ENCODE results near the gene PRADC1.
A peak's percentile ranks its signal among the peaks of the same experiment; 100 is the strongest.
"Not testable (repeated sequence)": the region's sequence is repeated elsewhere in the genome, so short reads cannot be mapped to it uniquely, and the experiment has no call there.

PRADC1 gene

DNA sequence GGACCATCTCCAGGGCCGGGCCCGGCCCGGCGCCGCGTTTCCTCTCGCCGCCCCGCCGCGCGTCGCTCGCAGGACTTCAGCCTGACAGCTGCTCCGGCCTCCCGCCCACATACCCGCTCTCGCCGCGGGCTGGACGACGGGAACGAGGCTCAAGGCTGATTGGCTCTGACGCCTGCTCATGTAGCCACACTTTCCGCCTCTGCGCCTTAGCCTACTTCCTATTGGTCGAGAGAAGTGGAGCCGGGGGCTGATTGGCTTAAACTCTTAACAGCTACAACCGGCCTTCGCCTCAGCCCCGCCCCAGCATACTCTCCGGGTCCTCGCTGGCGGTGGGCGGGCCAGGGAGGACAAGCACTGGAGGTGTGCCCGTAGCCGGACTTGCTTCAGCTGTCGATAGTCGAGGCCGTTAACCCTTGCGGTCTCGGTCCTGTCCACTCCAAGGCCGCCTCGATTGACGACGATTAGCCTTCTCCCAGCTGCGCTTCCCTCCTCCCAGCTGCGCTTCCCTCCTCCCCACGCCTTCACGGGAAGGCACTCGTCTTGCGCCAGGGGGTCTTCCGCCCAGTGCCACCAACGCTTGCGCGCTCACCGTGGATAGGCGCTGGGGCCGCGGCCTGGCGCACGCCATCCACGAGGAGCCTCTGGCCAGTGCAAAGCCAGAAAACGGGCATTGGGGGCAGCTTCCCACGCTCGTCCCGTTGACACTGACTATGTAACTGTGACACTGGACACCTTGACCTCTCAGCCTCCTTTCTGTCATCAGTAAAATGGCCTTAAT, at the start of gene PRADC1:
Gene PRADC1 (minus strand): TSS at position 86 of the 778 bp plus-strand sequence. CDS start 79 bp downstream, at position 7.
- peak; percentile 100 for DNase-seq

DNA sequence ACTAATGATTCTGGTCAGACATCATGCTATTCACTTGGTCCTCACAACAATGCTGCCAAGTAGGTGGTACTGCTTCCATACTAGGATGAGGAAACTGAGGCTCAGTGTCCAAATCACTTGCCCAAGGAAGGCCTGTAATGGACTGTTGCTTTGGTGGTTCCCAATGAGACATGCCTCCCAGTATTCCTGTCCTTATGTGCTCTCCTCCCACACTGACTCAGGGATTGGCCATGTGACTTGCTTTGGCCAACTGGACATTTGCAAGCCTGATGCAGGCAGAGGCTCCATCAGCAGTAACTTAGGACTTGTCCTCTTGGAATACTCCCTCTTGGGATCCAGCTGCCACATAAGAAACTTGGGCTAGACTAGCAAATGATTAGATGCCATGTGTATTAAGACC, 48.2 kb upstream of the PRADC1 start:
- no peak for DNase-seq

DNA sequence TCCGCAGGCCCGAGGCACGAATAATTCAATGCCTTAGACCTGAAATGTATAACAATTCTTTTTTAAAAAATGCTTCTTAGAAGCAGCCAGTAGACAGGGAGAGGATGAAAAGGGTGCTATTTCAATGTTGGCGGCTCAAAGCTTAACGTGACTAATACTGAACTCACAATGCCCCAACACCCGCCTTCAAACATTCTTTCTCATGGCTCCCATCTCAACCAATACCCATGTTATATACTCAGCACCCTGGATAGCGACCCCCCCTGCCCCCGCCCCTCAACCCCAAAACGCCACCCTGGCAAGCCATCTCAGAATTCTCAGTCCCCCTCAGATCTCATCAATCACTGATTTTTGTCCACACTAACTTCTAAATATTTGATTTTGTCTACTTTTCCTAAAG, 46.8 kb upstream of the PRADC1 start:
- DNase-seq = no peak

DNA sequence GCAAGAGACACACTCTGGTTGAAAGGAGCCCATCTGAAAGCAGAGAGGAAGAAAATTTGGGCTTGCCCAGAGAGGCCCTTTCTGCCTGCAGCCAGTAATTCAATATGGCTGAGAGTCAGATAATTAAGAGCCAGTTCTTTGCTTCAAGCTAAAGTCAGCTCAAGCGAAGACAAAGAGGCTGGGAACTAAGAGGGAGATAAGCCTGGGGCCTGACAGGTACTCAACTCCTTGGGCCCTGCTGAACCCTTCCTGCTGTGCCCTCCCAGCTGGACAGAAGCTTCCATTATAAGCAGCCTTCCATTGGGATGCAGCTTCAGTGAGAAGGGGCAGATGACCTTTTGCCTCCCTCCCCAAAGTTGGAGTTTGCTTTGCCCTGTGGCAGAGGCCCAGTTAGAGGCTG, 39.2 kb upstream of the PRADC1 start:
- no peak for DNase-seq

DNA sequence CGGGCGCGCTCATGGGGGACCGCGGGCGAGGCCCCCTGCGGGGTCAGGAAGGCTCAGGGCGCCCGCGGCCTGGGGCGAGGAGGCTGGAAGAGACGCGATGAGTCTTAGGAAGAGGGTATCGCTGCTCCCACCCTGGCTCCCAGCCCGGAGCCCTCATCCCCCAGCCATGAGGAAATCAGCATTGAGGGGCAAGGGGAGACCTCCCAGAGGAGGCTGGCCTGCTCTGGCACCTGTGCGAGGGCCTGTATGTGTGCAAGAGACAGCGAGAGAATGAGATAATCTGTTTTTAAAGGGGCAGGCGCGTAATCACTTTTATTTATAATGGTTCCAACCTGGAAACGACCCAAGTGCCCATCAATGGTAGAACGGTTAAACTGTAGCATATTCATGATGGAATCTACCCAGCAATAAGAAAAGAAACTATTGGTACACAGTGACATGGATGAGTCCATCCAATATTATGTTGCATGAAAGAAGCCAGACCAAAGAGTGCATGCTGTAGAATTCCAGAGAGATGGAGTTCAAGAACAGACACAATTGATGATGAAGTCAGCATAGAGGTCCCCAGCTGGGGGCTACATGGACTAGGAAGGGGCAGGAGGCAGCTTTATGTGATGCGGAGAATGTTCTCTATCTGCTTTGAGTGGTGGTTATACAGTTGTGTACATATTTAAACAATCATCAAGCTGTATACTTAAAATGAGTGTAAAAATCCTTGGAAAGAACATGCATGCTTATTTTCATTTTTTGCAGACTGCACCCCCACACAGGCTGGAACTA, 36.8 kb upstream of the PRADC1 start:
- no peak for DNase-seq

DNA sequence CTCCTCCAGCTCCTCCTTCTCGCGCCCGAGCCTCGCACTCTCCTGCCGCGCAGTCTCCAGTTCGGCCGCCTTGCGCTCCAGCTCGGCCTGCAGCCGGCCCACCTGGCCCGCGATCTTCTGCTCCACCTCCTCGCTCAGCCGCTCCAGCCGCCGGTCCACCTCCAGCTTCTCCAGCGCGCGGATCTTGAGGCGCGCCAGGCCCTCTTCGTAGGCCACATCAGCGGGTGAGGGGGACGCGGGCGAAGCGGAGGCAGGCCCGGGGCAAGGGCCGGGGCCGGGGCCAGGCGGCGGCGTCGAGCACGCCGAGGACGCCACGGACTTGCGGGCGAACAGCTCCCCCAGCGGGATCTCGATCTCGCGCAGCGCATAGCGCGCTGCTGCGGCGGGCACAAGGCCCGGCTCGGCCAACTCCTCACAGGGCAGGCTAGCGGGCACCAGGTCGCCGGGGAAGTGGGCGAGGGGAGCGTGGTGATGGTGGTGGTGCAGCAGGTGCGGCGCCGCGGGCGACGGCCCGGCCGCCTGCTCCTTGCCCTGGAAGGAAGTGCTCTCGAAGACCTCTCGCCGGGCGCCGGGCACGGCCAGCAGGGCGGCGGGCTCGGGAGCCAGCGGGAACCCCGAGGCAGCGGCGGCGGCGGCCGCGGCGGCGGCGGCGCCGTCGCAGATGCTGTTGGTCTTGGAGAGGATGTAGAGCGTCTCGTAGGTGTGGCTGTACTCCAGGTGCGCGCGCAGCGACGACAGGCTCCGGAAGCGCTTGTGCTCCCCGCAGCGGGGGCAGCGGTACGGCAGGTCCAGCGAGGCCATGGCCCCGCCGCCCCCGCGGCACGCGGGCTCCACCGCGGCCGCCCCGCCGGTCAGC, 36.0 kb upstream of the PRADC1 start:
- peak; percentile 65 for DNase-seq

DNA sequence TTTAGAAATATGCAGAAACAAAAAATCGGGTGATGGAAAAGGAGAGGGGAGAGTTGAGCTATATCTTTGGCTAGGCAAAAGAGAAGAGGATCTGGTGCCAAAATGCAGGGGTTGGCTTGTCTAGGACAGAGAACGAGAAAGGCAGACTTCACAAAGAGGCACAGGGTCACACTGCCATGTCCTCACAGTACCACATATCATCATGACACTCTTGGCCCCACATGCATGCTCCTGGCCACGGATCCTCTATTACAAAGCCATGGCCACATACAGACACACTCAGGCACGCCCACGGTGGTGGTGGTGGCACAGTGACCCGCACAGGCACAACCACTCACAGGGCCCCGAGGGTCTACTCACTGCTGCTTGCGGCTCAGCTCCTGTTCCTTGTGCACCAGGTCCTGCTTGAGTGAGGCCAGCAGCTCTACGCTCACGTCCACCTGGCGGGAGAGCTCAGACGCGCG, 35.4 kb upstream of the PRADC1 start:
- no peak for DNase-seq

DNA sequence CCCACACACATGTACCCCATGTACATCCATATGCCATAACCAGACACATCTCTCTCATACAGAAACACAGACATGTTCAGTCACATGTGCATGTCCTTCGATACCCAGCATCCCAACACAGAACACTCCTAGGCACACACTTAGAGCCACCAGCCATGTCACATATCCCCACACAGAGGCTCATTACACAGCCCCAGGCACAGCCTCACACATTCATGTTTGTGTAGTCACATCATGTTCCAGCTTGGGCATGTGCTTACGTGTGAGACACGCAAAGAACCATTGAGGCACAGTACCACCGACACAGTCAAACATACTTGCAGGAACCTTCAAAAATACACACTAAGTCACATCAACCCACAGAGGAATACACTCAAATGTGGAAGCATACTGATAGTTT, 34.0 kb upstream of the PRADC1 start:
- DNase-seq = no peak

DNA sequence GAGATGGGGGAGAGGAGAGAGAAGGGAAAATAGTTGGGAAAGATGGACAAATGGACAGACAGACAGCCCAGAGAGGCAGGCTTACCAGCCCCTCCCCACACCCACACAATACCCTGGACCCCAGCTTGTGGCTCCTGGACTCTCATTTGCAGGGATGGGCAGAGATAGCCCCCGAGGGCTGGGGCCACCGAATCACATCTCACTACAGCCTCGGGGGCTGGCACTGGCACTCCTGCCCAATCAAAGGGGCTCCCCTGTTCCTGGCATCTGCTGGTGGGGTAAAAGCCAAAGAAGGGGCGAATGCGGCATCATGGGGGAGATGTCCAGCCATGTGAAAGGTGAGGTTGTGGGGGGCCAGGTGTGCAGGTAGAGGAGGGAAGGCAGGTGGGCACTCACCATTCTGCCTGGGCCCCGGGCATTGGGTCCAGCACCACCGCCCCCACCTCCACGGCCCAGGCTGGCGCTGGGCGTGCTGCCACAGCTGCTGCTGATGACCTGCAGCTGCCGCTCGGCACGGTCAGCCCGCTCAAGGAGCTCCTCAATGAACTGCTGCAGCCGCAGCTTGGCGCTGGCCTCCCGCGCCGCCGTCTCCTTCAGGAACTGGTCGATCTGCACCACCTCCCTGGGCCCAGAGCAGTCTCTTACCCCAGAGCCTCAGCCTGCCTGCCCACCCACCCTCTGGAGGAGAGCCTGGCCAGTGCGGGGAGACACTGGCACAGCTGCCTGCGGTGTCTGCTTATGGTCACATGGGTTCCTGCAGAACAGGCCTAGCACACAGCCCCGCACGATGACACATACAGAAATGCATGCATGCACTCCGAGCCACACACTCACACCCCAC, 33.2 kb upstream of the PRADC1 start:
- no peak for DNase-seq

DNA sequence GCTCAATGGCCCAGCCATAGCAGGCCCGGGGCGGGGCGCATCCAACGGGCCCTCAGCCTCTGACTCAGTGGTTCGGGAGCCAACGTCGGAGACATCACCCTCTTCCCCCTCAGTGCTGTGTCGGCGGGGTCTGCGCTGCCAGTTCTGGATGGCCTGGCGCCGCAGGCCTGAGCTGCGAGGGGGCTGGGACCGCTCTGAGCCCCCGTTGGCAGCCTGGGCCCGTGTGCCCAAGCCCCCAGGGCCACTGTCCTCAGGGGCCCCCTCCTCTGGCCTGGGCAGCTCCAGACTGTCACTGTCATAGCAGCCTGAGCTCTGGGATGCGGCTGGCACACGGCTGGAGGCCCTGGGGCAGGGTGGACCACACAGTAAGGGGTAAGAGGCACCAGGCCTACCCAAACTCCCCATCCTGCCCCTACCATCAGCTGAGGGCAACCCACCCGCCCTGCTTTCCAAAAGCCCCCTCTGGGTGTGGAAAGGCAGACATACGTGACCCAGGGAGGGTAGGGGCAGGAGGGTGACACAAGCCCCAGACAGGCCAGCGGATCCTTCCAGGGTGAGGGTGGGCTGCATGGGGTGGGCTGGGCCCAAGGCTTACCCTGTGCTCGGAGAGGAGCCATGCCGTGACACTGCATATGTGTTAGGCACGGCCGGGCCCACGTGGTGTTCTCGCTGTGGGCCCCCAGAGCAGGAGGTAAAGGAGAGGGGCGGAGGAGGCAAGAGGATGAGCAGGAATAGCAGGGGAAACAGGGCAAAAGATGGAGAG, 32.4 kb upstream of the PRADC1 start:
- no peak for DNase-seq

DNA sequence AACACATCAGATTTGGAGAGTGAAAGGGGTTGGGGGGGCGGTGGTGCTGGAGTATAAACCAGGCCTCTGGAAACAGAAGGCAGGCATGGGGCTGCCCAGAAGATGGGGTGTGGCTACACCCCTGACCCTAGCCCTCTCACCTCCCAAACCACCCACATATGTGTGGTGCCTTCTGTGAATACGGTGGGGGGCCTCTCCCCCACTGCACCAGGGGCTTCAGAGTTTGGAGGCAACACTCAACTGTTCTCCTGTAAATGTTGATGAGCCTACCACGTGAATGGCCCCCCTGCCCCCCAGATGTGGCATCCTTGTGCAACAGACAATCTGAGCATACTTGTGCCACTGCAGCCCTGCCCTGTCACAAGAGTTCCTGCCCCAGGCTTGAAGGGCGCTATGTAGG, 31.7 kb upstream of the PRADC1 start:
- DNase-seq = no peak

DNA sequence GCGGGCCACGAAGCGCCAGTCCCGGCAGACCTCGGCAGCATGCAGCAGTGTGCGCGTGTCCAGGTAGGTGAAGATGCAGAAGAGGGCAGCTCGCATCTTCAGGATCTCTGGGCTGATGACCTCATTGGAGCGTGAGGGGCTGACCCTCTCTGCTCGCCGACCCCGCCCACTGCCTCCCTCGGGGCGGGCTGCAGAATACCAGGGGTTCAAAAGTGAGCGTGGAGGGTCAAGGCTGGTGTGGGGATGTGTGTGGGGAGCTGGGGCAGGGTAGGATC, 31.2 kb upstream of the PRADC1 start:
- no peak for DNase-seq

DNA sequence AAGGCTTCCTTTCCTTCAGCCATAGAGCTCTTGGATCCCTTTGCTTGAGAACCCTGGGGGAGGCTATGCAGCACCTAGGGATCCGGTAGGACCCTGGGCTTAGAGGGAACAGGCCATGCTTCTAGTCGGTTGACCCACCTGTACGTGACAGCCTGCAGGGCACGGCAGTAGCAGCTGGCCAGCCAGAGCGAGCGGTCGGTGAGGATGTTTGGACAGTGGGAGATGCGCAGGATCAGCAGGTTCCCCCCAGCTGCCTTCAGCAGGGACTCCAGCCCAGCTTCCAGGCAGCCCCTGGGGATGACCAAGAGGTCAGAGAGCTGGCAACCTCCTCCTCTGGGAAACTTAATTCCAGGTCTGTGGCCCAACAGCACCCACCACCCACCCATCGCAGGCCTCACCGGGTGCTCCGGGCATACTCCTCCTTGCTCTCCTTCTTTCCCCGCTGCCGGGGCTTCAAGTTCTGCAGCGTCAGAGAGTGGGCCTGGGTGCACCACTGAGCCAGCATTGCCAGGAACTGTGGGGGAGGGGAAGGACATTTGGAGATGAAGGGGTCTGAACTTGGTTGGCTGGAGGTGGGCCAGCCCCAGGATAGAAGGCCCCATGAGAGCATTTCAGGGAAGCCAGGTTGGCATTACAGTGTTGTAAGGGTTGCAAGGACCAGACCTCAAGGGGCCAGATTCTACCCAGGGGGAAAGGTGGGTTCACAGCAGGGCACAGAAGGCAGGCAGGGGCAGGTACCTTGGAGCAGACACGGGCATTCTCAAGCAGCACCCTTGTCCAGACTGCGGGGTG, 30.7 kb upstream of the PRADC1 start:
- DNase-seq = no peak

DNA sequence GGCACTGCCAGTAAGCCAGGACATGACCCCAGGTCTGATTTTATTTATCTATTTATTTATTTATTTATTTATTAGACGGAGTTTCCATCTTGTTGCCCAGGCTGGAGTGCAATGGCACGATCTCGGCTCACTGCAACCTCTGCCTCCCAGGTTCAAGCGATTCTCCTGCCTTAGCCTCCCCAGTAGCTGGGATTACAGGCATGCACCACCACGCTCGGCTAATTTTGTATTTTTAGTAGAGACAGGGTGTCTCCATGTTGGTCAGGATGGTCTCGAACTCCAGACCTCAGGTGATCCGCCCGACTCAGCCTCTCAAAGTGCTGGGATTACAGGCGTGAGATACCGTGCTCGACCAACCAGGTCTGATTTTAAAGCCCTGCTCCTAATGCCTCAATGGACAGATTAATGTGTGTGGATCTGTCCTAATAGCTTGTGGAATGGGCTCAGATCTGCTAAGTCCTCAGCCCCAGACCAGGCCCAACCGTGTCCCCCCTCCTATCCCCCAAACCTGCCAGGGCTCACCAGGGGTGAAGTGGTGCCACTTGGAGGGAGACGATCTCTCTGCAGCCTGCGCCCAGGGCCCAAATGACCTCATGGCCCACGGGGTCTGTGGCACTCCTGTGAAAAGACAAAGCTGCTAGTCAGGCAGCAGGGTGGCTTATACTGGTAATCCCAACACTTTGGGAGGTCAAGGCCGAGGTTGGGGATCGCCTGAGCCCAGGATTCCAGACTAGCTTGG, 29.8 kb upstream of the PRADC1 start:
- DNase-seq = not testable (repeated sequence)

DNA sequence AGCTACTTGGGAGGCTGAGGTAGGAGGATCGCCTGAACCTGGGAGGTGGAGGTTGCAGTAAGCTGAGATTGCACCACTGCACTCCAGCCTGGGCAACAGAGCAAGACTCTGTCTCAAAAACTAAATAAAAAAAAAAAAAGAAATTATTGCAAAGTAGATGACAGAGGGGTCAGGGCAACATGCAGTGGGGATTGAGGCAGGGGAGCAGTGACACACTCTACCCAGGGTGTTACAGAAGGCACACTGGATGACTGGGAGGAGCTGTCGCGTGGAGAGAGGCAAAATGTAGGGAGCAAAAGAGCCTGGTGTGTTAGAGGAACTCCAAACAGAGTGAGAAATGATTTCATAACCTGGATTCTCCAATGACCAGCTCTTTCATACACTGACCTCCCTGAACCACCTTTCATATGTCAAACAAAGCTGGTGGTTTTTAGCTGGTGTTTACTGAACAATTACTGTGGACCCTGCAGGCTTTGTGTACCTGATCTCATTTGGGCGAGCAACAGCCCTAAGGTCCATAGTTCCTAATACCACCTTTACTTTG, 29.1 kb upstream of the PRADC1 start:
- DNase-seq = no peak

DNA sequence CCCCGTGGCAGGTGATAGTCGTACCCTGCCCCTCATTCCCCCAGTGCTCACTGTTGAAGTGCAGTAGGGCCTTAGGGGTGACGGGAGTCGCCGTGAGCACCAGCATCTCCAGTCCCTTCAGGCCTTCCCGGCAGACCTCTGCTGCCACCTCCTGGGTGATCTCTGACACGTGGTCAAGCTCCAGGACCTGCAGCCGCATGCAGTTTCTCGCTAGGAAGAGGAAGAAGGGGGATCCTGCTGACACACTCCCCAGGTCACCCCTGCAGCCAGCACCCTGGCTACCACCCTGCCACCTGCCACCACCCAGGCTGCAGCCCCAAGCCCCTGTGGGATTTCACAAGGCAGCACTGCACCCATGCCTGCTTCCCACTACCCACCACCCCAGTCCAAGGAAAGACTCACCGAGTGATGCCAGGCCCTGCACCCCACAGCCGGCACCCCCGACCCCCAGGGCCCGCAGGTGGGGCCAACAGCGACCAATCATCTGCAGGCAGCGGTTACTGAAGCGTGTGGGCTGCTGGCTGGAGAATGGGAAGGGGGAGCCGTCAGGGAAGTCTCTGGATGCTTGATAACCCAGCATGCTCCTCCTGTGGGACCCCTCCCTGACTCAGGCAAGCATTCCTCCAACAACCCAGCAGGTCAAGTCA, 27.4 kb upstream of the PRADC1 start:
- DNase-seq = peak; percentile 44

DNA sequence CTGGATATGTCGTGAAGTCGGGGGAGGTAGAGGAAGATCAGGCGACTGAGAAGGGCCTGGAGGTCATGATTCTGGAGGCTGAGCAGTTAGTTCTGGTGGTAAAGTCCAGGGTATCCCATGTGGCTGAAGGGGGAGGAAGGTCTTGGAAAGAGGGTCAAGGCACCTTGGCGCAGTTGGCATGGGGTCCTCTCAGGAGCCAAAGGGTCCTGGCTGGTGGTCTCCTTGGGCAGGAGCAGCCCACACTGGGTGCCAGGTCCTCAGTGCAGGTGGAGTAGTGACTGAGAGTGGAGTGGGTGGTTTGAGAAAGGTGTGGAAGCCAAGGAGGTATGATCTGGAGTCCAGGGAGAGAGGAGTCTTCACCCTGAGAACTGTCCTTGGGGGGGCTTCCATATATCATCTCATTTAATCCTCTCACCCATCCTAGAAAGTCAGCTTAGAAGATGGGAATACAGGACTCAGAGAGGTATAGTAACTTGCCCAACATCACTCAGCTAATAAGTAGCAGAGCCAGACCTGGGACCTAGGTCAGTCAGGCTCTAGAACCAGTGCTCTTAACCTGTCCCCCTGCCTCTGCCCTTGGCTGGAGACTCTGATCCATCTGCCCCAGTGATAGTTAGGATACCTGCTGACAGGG, 26.8 kb upstream of the PRADC1 start:
- DNase-seq = no peak

DNA sequence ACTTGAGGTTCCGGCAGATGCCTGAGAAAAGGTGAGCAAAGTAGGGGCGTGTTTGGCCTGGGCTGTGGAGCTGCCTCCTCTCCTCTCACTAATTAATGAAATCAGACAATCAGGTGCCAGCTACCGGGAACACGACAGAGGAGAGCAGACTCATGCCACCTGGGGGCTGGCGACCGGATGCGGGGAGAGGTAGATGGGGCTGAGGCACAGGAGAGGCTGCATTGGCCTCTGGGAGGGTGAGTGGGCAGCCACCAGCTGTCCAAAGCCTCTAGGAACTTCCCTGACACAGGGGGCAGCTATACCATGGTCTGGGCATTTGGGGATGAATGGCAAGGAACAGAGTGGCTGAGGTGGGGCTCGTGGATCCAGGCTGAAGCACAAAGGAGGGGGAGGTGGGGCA, 26.2 kb upstream of the PRADC1 start:
- no peak for DNase-seq

DNA sequence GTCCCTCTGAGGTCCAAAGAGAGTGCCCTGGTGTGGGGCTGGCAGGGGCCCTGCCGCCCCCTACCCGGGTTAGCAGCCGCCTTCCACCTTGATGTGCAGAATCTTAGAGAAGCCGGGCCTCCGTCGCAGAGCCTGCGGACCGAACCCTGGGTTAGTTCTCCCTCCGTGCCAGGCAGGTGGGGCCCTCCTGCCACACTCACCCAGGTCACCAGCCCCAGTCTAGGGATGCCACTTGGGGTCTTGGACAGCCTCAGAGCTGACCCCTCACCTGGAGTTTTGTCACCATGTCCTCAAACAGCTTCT, 25.8 kb upstream of the PRADC1 start:
- no peak for DNase-seq
